ENCODE results near the gene ZNF268. TPM values are rescaled to one million over a fixed set of nuclear protein-coding genes. Genes with fewer than 3 reads are reported as not detected.

Gene ZNF268
- total and polyA plus RNA-seq, 4 donors, result 3.3 to 33.8 (median 14.2) TPM

DNA sequence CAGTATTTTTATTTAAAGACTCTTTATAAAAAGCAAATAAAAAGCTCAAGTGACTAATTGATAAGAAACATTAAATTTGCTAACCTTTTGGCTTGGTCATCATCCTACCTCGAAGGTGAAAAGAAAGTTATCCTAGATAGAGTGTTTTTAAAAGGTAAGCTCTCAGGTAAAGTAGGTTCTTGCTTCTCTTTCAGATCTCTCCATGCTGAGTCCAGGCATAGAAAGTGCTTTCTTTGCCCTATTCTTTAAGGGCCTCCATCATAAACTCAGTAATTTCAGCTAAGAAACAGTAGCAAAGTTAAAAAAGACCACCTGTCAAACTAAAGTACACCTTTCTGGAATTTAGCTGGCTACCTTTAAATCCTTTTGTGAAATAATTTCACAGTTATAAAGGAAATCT lies 75.0 kb downstream of the ZNF268 start:
- H3K4me1 ChIP-seq (ENCODE audit: control insufficient read depth in 5 of 5, insufficient read depth in 5 of 5, low read length in 5 of 5), result no peaks in the 10 kb centered on the region
- no peak for DNase-seq
- no peak overlapping the region for H3K4me3 ChIP-seq
- H3K9me3 ChIP-seq (ENCODE audit: control insufficient read depth in 4 of 4, insufficient read depth in 3 of 4, low read length in 3 of 4), result peaks cover 0 to 18% (median 2%) of the 10 kb centered on the region in 4 donors
- H3K36me3 ChIP-seq (ENCODE audit: control insufficient read depth in 4 of 4, insufficient read depth in 4 of 4, low read length in 4 of 4), result no peaks in the 10 kb centered on the region
- no peaks in the 10 kb centered on the region for H3K27me3 ChIP-seq (ENCODE audit: control insufficient read depth in 3 of 3, insufficient read depth in 3 of 3, low read length in 2 of 3)
- H3K27ac ChIP-seq (ENCODE audit: low read depth in 1 of 2, low read length in 1 of 2), result no peak overlapping the region
- no peak overlapping the region for H3K9ac ChIP-seq (ENCODE audit: insufficient read depth in 1 of 2, low read length in 2 of 2)
- no peak for TF ChIP-seq CTCF (IDR thresholded peaks at IDR 0.05; ENCODE audit: control extremely low read depth, extremely low read depth)
- no peak for ATAC-seq (ENCODE audit: insufficient read depth, low FRiP score)
- WGBS, 2 donors, result 38 to 42% methylated on average over 1 of the region's 1 CpG

DNA sequence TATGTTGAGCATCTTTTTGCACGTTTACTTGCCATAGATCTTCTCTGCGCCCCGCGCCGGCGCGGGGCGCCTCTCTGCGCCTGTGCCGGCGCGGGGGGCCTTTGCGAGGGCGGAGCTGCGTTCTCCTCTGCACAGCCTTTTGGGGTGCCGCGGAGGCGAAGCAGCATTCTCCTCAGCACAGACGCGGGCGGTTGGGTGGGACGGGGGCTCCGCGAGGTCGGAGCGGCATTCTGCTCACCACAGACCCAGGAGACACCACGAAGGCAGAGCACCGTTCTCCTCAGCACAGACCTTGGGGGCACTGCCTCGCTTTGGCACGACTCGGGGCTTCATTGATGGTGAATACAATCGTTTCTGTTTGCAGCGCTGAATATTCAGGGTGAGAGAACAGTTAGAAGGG lies 82.9 kb downstream of the ZNF268 start:
- Histone ChIP-seq H3K36me3 (ENCODE audit: control insufficient read depth in 4 of 4, insufficient read depth in 4 of 4, low read length in 4 of 4) (no peaks in the 10 kb centered on the region), H3K9me3 (ENCODE audit: control insufficient read depth in 4 of 4, insufficient read depth in 3 of 4, low read length in 3 of 4) (peaks cover 0 to 7% (median 0%) of the 10 kb centered on the region in 4 donors), H3K4me1 (ENCODE audit: control insufficient read depth in 5 of 5, insufficient read depth in 5 of 5, low read length in 5 of 5) (no peaks in the 10 kb centered on the region), H3K27me3 (ENCODE audit: control insufficient read depth in 3 of 3, insufficient read depth in 3 of 3, low read length in 2 of 3) (no peaks in the 10 kb centered on the region), H3K4me3 (no peak overlapping the region), H3K9ac (ENCODE audit: insufficient read depth in 1 of 2, low read length in 2 of 2) (no peak overlapping the region), H3K27ac (ENCODE audit: low read depth in 1 of 2, low read length in 1 of 2) (no peak overlapping the region)
- no peak for DNase-seq
- ATAC-seq (ENCODE audit: insufficient read depth, low FRiP score), result no peak
- 77 to 83% methylated on average over 31 to 33 of the region's 33 CpGs for WGBS, 2 donors
- TF ChIP-seq CTCF (IDR thresholded peaks at IDR 0.05; ENCODE audit: control extremely low read depth, extremely low read depth), result no peak

Small RNAs within 50 kb of the gene (small RNA-seq; reads per million reads assigned to genes)
- gene RF00019 (ENCODE audit: low replicate concordance) (not detected), gene RNU6-717P (ENCODE audit: low replicate concordance) (not detected)

Other genes with a start within 250 kb of the ZNF268 start
- gene ZNF605, start 225.2 kb upstream of the ZNF268 start, total RNA-seq, result 10 to 100 TPM; 10.7 to 17.3 TPM
- gene ZNF605, start 225.2 kb upstream of the ZNF268 start, polyA plus RNA-seq, result 1 to 10 TPM; 2.1 to 3.8 TPM
- 10 to 100 TPM; 15.5 to 26.7 TPM for gene ZNF26, start 195.1 kb upstream of the ZNF268 start, total RNA-seq
- gene ZNF26, start 195.1 kb upstream of the ZNF268 start, polyA plus RNA-seq, result 1 to 10 TPM; 5.0 to 6.4 TPM
- 10 to 100 TPM; 16.8 to 52.2 TPM for gene ZNF84, start 144.0 kb upstream of the ZNF268 start, total RNA-seq
- 1 to 10 TPM; 5.1 to 9.3 TPM for gene ZNF84, start 144.0 kb upstream of the ZNF268 start, polyA plus RNA-seq
- 10 to 100 TPM; 14.4 to 57.7 TPM for gene ZNF140, start 100.6 kb upstream of the ZNF268 start, total RNA-seq
- 10 to 100 TPM; 11.4 to 14.0 TPM for gene ZNF140, start 100.6 kb upstream of the ZNF268 start, polyA plus RNA-seq
- 1 to 10 TPM; 1.3 to 6.2 TPM for gene ZNF891, start 51.2 kb upstream of the ZNF268 start, total RNA-seq
- gene ZNF891, start 51.2 kb upstream of the ZNF268 start, polyA plus RNA-seq, result under 1 TPM; 0.26 to 0.93 TPM
- 10 to 100 TPM in 1 of 2 donors, 1 to 10 TPM in 1; 7.0 to 26.2 TPM for gene ZNF10, start 50.9 kb upstream of the ZNF268 start, total RNA-seq
- 1 to 10 TPM; 3.2 to 6.7 TPM for gene ZNF10, start 50.9 kb upstream of the ZNF268 start, polyA plus RNA-seq
- gene ANHX, start 54.4 kb downstream of the ZNF268 start, total RNA-seq, result not detected
- not detected for gene ANHX, start 54.4 kb downstream of the ZNF268 start, polyA plus RNA-seq

Measured in lung (tissue), 13 donors.